ENCODE results near the gene CTNNA3.

CTNNA3 gene

DNA sequence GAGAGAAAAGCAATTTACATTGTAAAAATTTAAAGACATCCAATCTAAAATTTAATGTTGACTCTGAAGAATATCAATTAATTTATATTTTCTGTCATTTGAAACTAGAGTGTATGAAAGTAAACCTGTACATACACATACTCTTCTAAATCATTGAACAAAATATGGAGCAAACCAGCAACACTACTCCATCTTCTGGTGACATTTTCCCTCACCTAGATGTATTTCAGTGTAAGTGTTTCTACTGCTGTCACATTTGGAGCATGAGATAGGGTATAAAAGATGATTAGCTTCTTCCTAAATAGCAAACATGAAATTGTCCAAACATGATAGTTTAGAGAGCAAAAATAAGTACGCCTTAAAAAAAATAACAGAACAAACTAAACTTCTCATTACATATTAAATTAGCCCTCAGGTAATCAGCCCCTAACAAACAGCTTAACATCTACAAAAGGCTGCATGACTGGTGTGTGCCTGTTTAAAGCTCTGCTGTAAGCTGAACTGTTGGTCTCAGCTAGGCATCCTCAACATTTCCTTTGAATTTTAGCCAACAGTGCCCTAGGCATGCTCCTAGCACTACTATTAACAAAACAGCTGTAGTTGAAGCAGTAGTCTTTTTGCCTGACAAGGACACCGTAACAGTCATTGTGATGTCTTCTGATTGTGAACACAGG, 189.8 kb downstream of the CTNNA3 start:
- Histone ChIP-seq H3K4me2 (ENCODE audit: low read depth, low read length, poor library complexity, severe bottlenecking) (no peak overlapping the region), H3K4me1 (ENCODE audit: insufficient read depth, low read length, poor library complexity, severe bottlenecking) (no peaks in the 10 kb centered on the region), H3K79me2 (ENCODE audit: insufficient read depth, low read length) (no peaks in the 10 kb centered on the region), H3K27me3 (ENCODE audit: insufficient read depth, low read length, poor library complexity, severe bottlenecking) (no peaks in the 10 kb centered on the region), H3K36me3 (ENCODE audit: insufficient read depth, low read length) (no peaks in the 10 kb centered on the region), H4K20me1 (ENCODE audit: insufficient read depth, low read length, poor library complexity, severe bottlenecking) (no peaks in the 10 kb centered on the region), H3K9me2 (replicated peaks; ENCODE audit: low read depth, low read length) (no peaks in the 10 kb centered on the region), H3F3A (ENCODE audit: low read depth) (no peaks in the 10 kb centered on the region), H3K9me3 (ENCODE audit: insufficient read depth, low read depth, low read length) (no peaks in the 10 kb centered on the region), H2AFZ (ENCODE audit: low read length) (no peak overlapping the region), H3K4me3 (ENCODE audit: low read length, poor library complexity, severe bottlenecking) (no peak overlapping the region), H3K9ac (ENCODE audit: low read depth, low read length, poor library complexity, severe bottlenecking) (no peak overlapping the region)
- TF ChIP-seq, protein P1, sequence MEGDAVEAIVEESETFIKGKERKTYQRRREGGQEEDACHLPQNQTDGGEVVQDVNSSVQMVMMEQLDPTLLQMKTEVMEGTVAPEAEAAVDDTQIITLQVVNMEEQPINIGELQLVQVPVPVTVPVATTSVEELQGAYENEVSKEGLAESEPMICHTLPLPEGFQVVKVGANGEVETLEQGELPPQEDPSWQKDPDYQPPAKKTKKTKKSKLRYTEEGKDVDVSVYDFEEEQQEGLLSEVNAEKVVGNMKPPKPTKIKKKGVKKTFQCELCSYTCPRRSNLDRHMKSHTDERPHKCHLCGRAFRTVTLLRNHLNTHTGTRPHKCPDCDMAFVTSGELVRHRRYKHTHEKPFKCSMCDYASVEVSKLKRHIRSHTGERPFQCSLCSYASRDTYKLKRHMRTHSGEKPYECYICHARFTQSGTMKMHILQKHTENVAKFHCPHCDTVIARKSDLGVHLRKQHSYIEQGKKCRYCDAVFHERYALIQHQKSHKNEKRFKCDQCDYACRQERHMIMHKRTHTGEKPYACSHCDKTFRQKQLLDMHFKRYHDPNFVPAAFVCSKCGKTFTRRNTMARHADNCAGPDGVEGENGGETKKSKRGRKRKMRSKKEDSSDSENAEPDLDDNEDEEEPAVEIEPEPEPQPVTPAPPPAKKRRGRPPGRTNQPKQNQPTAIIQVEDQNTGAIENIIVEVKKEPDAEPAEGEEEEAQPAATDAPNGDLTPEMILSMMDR (conservative IDR thresholded peaks at IDR 0.05; ENCODE audit: low read length), result no peak
- no peak for TF ChIP-seq EZH2phosphoT487 (IDR thresholded peaks at IDR 0.05; ENCODE audit: borderline replicate concordance)

- H3K4me2 ChIP-seq (ENCODE audit: low read depth, low read length, poor library complexity, severe bottlenecking), result no peak overlapping the region
- H2AFZ ChIP-seq (ENCODE audit: low read length), result no peak overlapping the region
Observed at GRCh38 chr10:67492317-67493019, 203.5 kb downstream of the CTNNA3 start.

DNA sequence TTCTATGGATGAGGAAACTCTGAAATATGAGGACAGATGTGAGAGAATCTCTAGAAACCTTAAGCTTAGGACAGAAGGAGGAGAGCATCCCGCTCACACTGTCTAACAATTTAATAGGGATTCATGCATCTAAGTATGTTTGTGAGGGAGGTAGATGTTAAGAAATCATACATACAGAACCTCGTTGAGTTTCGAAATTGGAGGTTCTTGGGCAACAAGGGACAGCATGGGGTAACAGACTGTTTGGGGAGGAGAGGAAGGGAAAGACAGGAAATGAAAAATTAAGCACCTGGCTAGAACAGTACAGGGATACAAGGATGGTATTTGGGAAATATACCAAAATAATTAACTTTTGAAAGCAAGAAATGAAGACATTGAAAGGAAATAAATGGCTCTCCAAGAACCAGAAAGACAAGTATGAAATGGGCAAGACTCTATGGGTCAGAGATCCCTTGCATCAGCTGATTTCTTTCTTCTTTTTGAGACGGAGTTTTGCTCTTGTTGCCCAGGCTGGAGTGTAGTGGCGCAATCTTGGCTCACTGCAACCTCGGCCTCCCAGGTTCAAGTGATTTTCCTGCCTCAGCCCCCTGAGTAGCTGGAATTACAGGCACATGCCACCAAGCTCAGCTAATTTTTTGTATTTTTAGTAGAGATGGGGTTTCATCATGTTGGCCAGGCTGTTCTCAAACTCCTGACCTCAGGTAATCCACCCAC, 207.9 kb downstream of the CTNNA3 start:
- no peaks in the 10 kb centered on the region for H3K27me3 ChIP-seq (ENCODE audit: insufficient read depth, low read length, poor library complexity, severe bottlenecking)
- H3K4me2 ChIP-seq (ENCODE audit: low read depth, low read length, poor library complexity, severe bottlenecking), result no peak overlapping the region
- H3K4me3 ChIP-seq (ENCODE audit: low read length, poor library complexity, severe bottlenecking), result no peak overlapping the region
- no peaks in the 10 kb centered on the region for H3K4me1 ChIP-seq (ENCODE audit: insufficient read depth, low read length, poor library complexity, severe bottlenecking)
- no peak overlapping the region for H3K9ac ChIP-seq (ENCODE audit: low read depth, low read length, poor library complexity, severe bottlenecking)
- no peak overlapping the region for H2AFZ ChIP-seq (ENCODE audit: low read length)
- no peaks in the 10 kb centered on the region for H3K9me2 ChIP-seq (replicated peaks; ENCODE audit: low read depth, low read length)
- H3K79me2 ChIP-seq (ENCODE audit: insufficient read depth, low read length), result no peaks in the 10 kb centered on the region
- H4K20me1 ChIP-seq (ENCODE audit: insufficient read depth, low read length, poor library complexity, severe bottlenecking), result no peaks in the 10 kb centered on the region
- H3K36me3 ChIP-seq (ENCODE audit: insufficient read depth, low read length), result no peaks in the 10 kb centered on the region
- no peaks in the 10 kb centered on the region for H3K9me3 ChIP-seq (ENCODE audit: insufficient read depth, low read depth, low read length)
- TF ChIP-seq EZH2phosphoT487 (IDR thresholded peaks at IDR 0.05; ENCODE audit: borderline replicate concordance), result no peak
- TF ChIP-seq, protein P1 (conservative IDR thresholded peaks at IDR 0.05; ENCODE audit: low read length), result no peak
- no peaks in the 10 kb centered on the region for H3F3A ChIP-seq (ENCODE audit: low read depth)

More at GRCh38 chr10:67492317-67493019, 203.5 kb downstream of the CTNNA3 start:
- no peaks in the 10 kb centered on the region for H3K27me3 ChIP-seq (ENCODE audit: insufficient read depth, low read length, poor library complexity, severe bottlenecking)
- no peaks in the 10 kb centered on the region for H3F3A ChIP-seq (ENCODE audit: low read depth)
- no peaks in the 10 kb centered on the region for H3K9me2 ChIP-seq (replicated peaks; ENCODE audit: low read depth, low read length)
- no peaks in the 10 kb centered on the region for H3K36me3 ChIP-seq (ENCODE audit: insufficient read depth, low read length)
- TF ChIP-seq, protein P1 (conservative IDR thresholded peaks at IDR 0.05; ENCODE audit: low read length), result no peak
- no peak for TF ChIP-seq EZH2phosphoT487 (IDR thresholded peaks at IDR 0.05; ENCODE audit: borderline replicate concordance)
- H3K4me1 ChIP-seq (ENCODE audit: insufficient read depth, low read length, poor library complexity, severe bottlenecking), result no peaks in the 10 kb centered on the region
- H3K79me2 ChIP-seq (ENCODE audit: insufficient read depth, low read length), result no peaks in the 10 kb centered on the region
- H3K4me3 ChIP-seq (ENCODE audit: low read length, poor library complexity, severe bottlenecking), result no peak overlapping the region
- no peaks in the 10 kb centered on the region for H3K9me3 ChIP-seq (ENCODE audit: insufficient read depth, low read depth, low read length)
- H3K9ac ChIP-seq (ENCODE audit: low read depth, low read length, poor library complexity, severe bottlenecking), result no peak overlapping the region
- H4K20me1 ChIP-seq (ENCODE audit: insufficient read depth, low read length, poor library complexity, severe bottlenecking), result no peaks in the 10 kb centered on the region
